MM.1S (cell line): ENCODE results near the gene POLQ.
"Not testable (repeated sequence)": the region's sequence is repeated elsewhere in the genome, so short reads cannot be mapped to it uniquely, and the experiment has no call there.

Experiments
- DNase-seq: peaks from one replicate; pipeline ENCODE4 v3.0.0-alpha.2; 2015
- H2AFZ ChIP-seq: fragments of 300-600 bp; sonication (generic); 2 replicates; pipeline ENCODE4 v1.6.0; 2016; ENCODE audit warnings: antibody characterized with exemption, low read length
- H3F3A ChIP-seq: fragments of 300-600 bp; sonication (generic); 2 replicates; pipeline ENCODE4 v1.6.1; 2016; ENCODE audit warnings: mild to moderate bottlenecking, antibody characterized with exemption, low read length, moderate library complexity, mixed read lengths; ENCODE audit not compliant: insufficient read depth
- H3K27ac ChIP-seq: fragments of 300-600 bp; sonication (generic); 2 replicates; pipeline ENCODE4 v1.5.1; 2016; ENCODE audit warnings: mild to moderate bottlenecking, low read length
- H3K27me3 ChIP-seq: fragments of 300-600 bp; sonication (generic); replicated peaks from 2 replicates; pipeline ENCODE4 v1.6.0; 2016; ENCODE audit warnings: low read length; ENCODE audit not compliant: insufficient read depth
- H3K36me3 ChIP-seq: fragments of 300-600 bp; sonication (generic); replicated peaks from 2 replicates; pipeline ENCODE4 v1.6.1; 2016; ENCODE audit warnings: mild to moderate bottlenecking, low read length, mixed read lengths; ENCODE audit not compliant: insufficient read depth
- H3K4me1 ChIP-seq: fragments of 300-600 bp; sonication (generic); 2 replicates; pipeline ENCODE4 v1.6.1; 2016; ENCODE audit warnings: low read length, mixed read lengths
- H3K4me2 ChIP-seq: fragments of 300-600 bp; sonication (generic); 2 replicates; pipeline ENCODE4 v1.6.0; 2016; ENCODE audit warnings: low read depth, low read length
- H3K4me3 ChIP-seq: fragments of 300-600 bp; sonication (generic); 2 replicates; pipeline ENCODE4 v1.5.1; 2016; ENCODE audit warnings: low read length, mixed read lengths
- H3K79me2 ChIP-seq: fragments of 300-600 bp; sonication (generic); 2 replicates; pipeline ENCODE4 v1.6.1; 2016; ENCODE audit warnings: mixed run types, low read length, mixed read lengths
- H3K9ac ChIP-seq: fragments of 300-600 bp; sonication (generic); 2 replicates; pipeline ENCODE4 v1.6.1; 2016; ENCODE audit warnings: low read length, mixed read lengths
- H3K9me2 ChIP-seq: fragments of 300-600 bp; sonication (generic); replicated peaks from 2 replicates; pipeline ENCODE4 v1.6.1; 2016; ENCODE audit warnings: mild to moderate bottlenecking, low read length, mixed read lengths; ENCODE audit not compliant: insufficient read depth
- H3K9me3 ChIP-seq: fragments of 300-600 bp; sonication (generic); replicated peaks from 2 replicates; pipeline ENCODE4 v1.6.1; 2016; ENCODE audit warnings: mild to moderate bottlenecking, low read length, mixed read lengths; ENCODE audit not compliant: insufficient read depth
- H4K20me1 ChIP-seq: fragments of 300-600 bp; sonication (generic); 2 replicates; pipeline ENCODE4 v1.6.1; 2016; ENCODE audit warnings: mild to moderate bottlenecking, low read length, moderate library complexity, mixed read lengths; ENCODE audit not compliant: insufficient read depth
- EZH2 ChIP-seq: fragments of 300-600 bp; sonication (generic); optimal IDR thresholded peaks from 2 replicates; pipeline ENCODE3; 2017; ENCODE audit warnings: low read depth, mild to moderate bottlenecking, antibody characterized with exemption, low read length, mixed read lengths
- EZH2phosphoT487 ChIP-seq: fragments of 300-600 bp; sonication (generic); IDR thresholded peaks from 2 replicates; pipeline ENCODE4 v1.6.1; 2018; ENCODE audit warnings: antibody characterized with exemption, low read length
- TF ChIP-seq, protein P1 (sequence below): fragments of 300-600 bp; sonication (generic); IDR thresholded peaks from 2 replicates; pipeline ENCODE4 v1.5.1; 2016; ENCODE audit warnings: antibody characterized with exemption, low read length, mixed read lengths

Gene POLQ

DNA sequence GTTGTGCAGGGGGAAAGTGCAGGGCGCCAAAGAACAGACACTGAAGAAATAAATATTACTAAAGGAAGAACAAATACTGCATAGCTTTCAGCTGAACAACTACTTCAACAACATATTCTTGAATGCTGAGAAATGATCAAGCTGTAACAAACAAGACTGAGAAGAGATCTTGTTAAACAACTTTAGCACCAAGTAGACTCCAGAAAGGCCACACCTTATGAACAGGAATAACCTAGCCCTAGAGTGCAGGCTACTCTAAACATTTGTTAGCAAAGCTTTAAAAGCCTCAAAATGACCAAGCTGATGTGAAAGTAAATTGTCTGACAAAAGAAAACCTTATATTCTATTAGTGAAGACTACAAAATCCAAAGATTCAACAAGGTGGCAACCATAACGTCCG is 83.2 kb downstream of the POLQ start:
- H3K9ac ChIP-seq = no peak overlapping the region
- H3K27me3 ChIP-seq = no peaks in the 10 kb centered on the region
- TF ChIP-seq EZH2phosphoT487 (no peak), EZH2 (no peak)
- TF ChIP-seq, protein P1, sequence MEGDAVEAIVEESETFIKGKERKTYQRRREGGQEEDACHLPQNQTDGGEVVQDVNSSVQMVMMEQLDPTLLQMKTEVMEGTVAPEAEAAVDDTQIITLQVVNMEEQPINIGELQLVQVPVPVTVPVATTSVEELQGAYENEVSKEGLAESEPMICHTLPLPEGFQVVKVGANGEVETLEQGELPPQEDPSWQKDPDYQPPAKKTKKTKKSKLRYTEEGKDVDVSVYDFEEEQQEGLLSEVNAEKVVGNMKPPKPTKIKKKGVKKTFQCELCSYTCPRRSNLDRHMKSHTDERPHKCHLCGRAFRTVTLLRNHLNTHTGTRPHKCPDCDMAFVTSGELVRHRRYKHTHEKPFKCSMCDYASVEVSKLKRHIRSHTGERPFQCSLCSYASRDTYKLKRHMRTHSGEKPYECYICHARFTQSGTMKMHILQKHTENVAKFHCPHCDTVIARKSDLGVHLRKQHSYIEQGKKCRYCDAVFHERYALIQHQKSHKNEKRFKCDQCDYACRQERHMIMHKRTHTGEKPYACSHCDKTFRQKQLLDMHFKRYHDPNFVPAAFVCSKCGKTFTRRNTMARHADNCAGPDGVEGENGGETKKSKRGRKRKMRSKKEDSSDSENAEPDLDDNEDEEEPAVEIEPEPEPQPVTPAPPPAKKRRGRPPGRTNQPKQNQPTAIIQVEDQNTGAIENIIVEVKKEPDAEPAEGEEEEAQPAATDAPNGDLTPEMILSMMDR = no peak
- H3K4me3 ChIP-seq = no peak overlapping the region
- no peak for DNase-seq
- H3K9me3 ChIP-seq = no peaks in the 10 kb centered on the region
- H3K4me1 ChIP-seq = no peaks in the 10 kb centered on the region
- no peak overlapping the region for H3K4me2 ChIP-seq
- H2AFZ ChIP-seq = no peak overlapping the region
- no peak overlapping the region for H3K27ac ChIP-seq
- no peaks in the 10 kb centered on the region for H3K9me2 ChIP-seq
- H4K20me1 ChIP-seq = no peaks in the 10 kb centered on the region
- H3K36me3 ChIP-seq = peaks cover 7% of the 10 kb centered on the region; the same call in 1 of the 2 replicates
- no peaks in the 10 kb centered on the region for H3F3A ChIP-seq
- 0 out of 2 replicates have a peak, but pooled peaks cover 4% of the 10 kb centered on the region for H3K79me2 ChIP-seq

DNA sequence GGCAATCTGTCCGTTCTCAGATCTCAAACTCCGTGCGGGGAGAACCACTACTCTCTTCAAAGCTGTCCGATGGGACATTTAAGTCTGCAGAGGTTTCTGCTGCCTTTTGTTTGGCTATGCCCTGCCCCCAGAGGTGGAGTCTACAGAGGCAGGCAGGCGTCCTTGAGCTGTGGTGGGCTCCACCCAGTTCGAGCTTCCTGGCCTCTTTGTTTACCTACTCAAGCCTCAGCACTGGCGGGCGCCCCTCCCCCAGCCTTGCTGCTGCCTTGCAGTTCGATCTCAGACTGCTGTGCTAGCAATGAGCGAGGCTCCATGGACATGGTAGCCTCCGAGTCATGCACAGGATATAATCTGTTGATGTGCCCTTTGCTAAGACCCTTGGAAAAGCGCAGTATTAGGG is 94.0 kb downstream of the POLQ start:
- H3F3A ChIP-seq, H3K27me3 ChIP-seq, H3K4me2 ChIP-seq, H2AFZ ChIP-seq, DNase-seq, H3K9me2 ChIP-seq, H3K4me3 ChIP-seq, H4K20me1 ChIP-seq, H3K9me3 ChIP-seq, H3K36me3 ChIP-seq, H3K27ac ChIP-seq, H3K9ac ChIP-seq, H3K79me2 ChIP-seq, H3K4me1 ChIP-seq: not testable (repeated sequence)

DNA sequence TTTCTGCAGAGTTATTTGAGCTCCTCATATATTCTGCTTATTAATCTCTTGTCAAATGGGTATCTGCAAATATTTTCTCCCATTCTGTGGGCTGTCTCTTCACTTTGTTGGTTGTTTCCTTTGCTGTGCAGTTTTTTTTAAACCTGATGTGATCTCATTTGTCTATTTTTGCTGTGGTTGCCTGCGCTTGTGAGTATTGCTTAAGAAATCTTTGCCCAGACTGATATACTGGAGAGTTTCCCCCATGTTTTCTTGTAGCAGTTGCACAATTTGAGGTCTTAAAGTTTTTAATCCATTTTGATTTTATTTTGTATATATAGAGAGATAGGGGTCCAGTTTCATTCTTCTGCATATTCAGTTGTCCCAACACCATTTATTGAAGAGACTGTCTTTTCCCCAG is 102.3 kb downstream of the POLQ start:
- Histone ChIP-seq H3K4me2 (no peak overlapping the region), H2AFZ (no peak overlapping the region), H3K9me3 (no peaks in the 10 kb centered on the region), H3K9ac (no peak overlapping the region), H3K4me1 (no peaks in the 10 kb centered on the region), H3F3A (no peaks in the 10 kb centered on the region), H3K9me2 (no peaks in the 10 kb centered on the region), H3K4me3 (no peak overlapping the region), H3K27me3 (no peaks in the 10 kb centered on the region), H3K27ac (no peak overlapping the region), H3K36me3 (peaks cover 5% of the 10 kb centered on the region; the same call in 1 of the 2 replicates), H4K20me1 (no peaks in the 10 kb centered on the region), H3K79me2 (no peaks in the 10 kb centered on the region)
- no peak for DNase-seq
- TF ChIP-seq, protein P1 = no peak
- no peak for TF ChIP-seq EZH2
- no peak for TF ChIP-seq EZH2phosphoT487

DNA sequence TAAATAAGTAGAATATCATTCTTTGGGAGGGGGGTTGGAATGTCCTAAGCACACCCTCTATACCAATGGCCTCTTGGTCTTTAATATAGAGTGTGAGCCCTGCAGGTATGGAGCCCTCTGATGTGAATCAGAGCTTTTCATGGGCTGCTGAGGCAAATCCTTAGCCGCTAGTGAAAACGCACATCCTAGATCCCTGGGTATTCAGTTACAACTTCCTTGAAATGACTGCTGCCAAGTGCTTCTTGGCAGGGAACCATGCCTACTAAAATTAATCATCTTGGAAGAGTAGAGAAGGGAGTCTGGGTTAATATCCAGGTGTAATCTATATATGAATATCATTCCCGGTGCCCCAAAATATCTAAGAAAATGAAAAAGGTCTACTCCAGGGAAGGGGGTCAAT is 109.1 kb downstream of the POLQ start:
- H3K9ac ChIP-seq = no peak overlapping the region
- H3K4me1 ChIP-seq = peaks cover 9% of the 10 kb centered on the region; the same call in 1 of the 2 replicates
- DNase-seq = no peak
- H3K9me2 ChIP-seq = no peaks in the 10 kb centered on the region
- H3F3A ChIP-seq = peaks cover 12% of the 10 kb centered on the region
- H3K9me3 ChIP-seq = no peaks in the 10 kb centered on the region
- H3K79me2 ChIP-seq = no peaks in the 10 kb centered on the region
- peaks cover 5% of the 10 kb centered on the region for H3K36me3 ChIP-seq
- H3K27ac ChIP-seq = no peak overlapping the region
- no peaks in the 10 kb centered on the region for H3K27me3 ChIP-seq
- no peak overlapping the region for H3K4me2 ChIP-seq
- H4K20me1 ChIP-seq = peaks cover 5% of the 10 kb centered on the region
- no peak overlapping the region for H2AFZ ChIP-seq
- TF ChIP-seq EZH2phosphoT487 = no peak
- no peak overlapping the region for H3K4me3 ChIP-seq
